Measurements from ENCODE around the gene VSTM2L. TPM values are rescaled to one million over a fixed set of nuclear protein-coding genes. Genes with fewer than 3 reads are reported as not detected.
A peak's percentile ranks its signal among the peaks of the same experiment; 100 is the strongest.

The VSTM2L gene
- total and polyA plus RNA-seq, 2 of the 13 experiments (the other 11 are each of a cell fraction or from before 2014, with no cell fraction given) = not detected

GRCh38 chr20:37901654-37902503 is 1.0 kb upstream of the VSTM2L start (continued):
- TF ChIP-seq, protein P1, sequence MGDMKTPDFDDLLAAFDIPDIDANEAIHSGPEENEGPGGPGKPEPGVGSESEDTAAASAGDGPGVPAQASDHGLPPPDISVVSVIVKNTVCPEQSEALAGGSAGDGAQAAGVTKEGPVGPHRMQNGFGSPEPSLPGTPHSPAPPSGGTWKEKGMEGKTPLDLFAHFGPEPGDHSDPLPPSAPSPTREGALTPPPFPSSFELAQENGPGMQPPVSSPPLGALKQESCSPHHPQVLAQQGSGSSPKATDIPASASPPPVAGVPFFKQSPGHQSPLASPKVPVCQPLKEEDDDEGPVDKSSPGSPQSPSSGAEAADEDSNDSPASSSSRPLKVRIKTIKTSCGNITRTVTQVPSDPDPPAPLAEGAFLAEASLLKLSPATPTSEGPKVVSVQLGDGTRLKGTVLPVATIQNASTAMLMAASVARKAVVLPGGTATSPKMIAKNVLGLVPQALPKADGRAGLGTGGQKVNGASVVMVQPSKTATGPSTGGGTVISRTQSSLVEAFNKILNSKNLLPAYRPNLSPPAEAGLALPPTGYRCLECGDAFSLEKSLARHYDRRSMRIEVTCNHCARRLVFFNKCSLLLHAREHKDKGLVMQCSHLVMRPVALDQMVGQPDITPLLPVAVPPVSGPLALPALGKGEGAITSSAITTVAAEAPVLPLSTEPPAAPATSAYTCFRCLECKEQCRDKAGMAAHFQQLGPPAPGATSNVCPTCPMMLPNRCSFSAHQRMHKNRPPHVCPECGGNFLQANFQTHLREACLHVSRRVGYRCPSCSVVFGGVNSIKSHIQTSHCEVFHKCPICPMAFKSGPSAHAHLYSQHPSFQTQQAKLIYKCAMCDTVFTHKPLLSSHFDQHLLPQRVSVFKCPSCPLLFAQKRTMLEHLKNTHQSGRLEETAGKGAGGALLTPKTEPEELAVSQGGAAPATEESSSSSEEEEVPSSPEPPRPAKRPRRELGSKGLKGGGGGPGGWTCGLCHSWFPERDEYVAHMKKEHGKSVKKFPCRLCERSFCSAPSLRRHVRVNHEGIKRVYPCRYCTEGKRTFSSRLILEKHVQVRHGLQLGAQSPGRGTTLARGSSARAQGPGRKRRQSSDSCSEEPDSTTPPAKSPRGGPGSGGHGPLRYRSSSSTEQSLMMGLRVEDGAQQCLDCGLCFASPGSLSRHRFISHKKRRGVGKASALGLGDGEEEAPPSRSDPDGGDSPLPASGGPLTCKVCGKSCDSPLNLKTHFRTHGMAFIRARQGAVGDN (CRISPR knock-in tag; IDR thresholded peaks at IDR 0.05) = peak; percentile 8; the same call in 1 of the 2 replicates
- TF ChIP-seq MLLT10 (CRISPR knock-in tag; IDR thresholded peaks at IDR 0.05) (no peak), HOXA3 (CRISPR knock-in tag; IDR thresholded peaks at IDR 0.05) (no peak), POGZ (CRISPR knock-in tag; IDR thresholded peaks at IDR 0.05) (no peak), TBP (CRISPR knock-in tag; IDR thresholded peaks at IDR 0.05) (no peak), ZSCAN12 (CRISPR knock-in tag; IDR thresholded peaks at IDR 0.05) (no peak), IKZF5 (CRISPR knock-in tag; IDR thresholded peaks at IDR 0.05) (no peak), ZNF274 (CRISPR knock-in tag; IDR thresholded peaks at IDR 0.05) (no peak), MED8 (CRISPR knock-in tag; IDR thresholded peaks at IDR 0.05; ENCODE audit: insufficient replicate concordance) (peak; percentile 23), MIER2 (CRISPR knock-in tag; IDR thresholded peaks at IDR 0.05) (peak; percentile 78), KDM4B (CRISPR knock-in tag; IDR thresholded peaks at IDR 0.05) (no peak), ZNF567 (CRISPR knock-in tag; IDR thresholded peaks at IDR 0.05; ENCODE audit: borderline replicate concordance) (no peak), PBX2 (CRISPR knock-in tag; IDR thresholded peaks at IDR 0.05) (no peak), CCDC6 (CRISPR knock-in tag; IDR thresholded peaks at IDR 0.05) (no peak)

All from HepG2 (cell line).